HepG2 (cell line): ENCODE measurements around the gene CYSRT1. TPM values are rescaled to one million over a fixed set of nuclear protein-coding genes. Genes with fewer than 3 reads are reported as not detected.

Experiments used
- ESRRA ChIP-seq: sonication (generic); formaldehyde crosslinking; IDR thresholded peaks from 2 replicates; pipeline ENCODE4 v1.5.1; 2020; ENCODE audit warnings: mild to moderate bottlenecking, low read depth, missing genetic modification reagents
- ETV5 ChIP-seq: IDR thresholded peaks from 2 replicates; pipeline ENCODE4 v1.6.1; 2018; ENCODE audit warnings: missing biosample characterization, missing genetic modification reagents, inconsistent platforms, borderline replicate concordance
- GATAD2A ChIP-seq: IDR thresholded peaks from 2 replicates; pipeline ENCODE4 v1.6.1; 2016
- NR2F1 ChIP-seq, 2 experiments: fragments of 450-650 bp in 1 of 2; formaldehyde crosslinking in 1 of 2; IDR thresholded peaks; 2 replicates each; pipeline versions ENCODE4 v1.5.0 to v1.6.1; 2016 to 2020; ENCODE audit warnings: mild to moderate bottlenecking in 1 of 2, missing compliant biosample characterization in 1 of 2, missing genetic modification reagents in 1 of 2, moderate library complexity in 1 of 2
- POLR2AphosphoS5 ChIP-seq: IDR thresholded peaks from 2 replicates; pipeline ENCODE4 v1.6.1; 2012; ENCODE audit warnings: low read depth, low read length
- RCOR2 ChIP-seq: IDR thresholded peaks from 2 replicates; pipeline ENCODE4 v1.6.1; 2016; ENCODE audit warnings: missing biosample characterization, missing genetic modification reagents
- RXRA ChIP-seq: sonication (generic); formaldehyde crosslinking; IDR thresholded peaks from 2 replicates; pipeline ENCODE4 v1.5.1; 2020; ENCODE audit warnings: missing genetic modification reagents
- TEAD3 ChIP-seq: optimal IDR thresholded peaks from 2 replicates; pipeline ENCODE3; 2016; ENCODE audit warnings: borderline replicate concordance
- TOPORS ChIP-seq: sonication (generic); formaldehyde crosslinking; IDR thresholded peaks from 2 replicates; pipeline ENCODE4 v1.8.0; 2023; ENCODE audit warnings: mild to moderate bottlenecking, missing genetic modification reagents
- ZBTB3 ChIP-seq: sonication (generic); formaldehyde crosslinking; IDR thresholded peaks from 2 replicates; pipeline ENCODE4 v1.4.0; 2020; ENCODE audit warnings: low read depth, mild to moderate bottlenecking, moderate library complexity, missing genetic modification reagents, borderline replicate concordance
- ZEB1 ChIP-seq: IDR thresholded peaks from 2 replicates; pipeline ENCODE4 v1.6.1; 2012; ENCODE audit warnings: mild to moderate bottlenecking, low read depth, inconsistent platforms; ENCODE audit not compliant: insufficient replicate concordance
- ZNF121 ChIP-seq: sonication (generic); formaldehyde crosslinking; IDR thresholded peaks from 2 replicates; pipeline ENCODE4 v1.5.0; 2020; ENCODE audit warnings: mild to moderate bottlenecking, missing genetic modification reagents
- ZNF460 ChIP-seq: sonication (generic); formaldehyde crosslinking; IDR thresholded peaks from 2 replicates; pipeline ENCODE4 v1.5.1; 2020; ENCODE audit warnings: missing genetic modification reagents, mild to moderate bottlenecking, borderline replicate concordance
- ZNF563 ChIP-seq: sonication (generic); formaldehyde crosslinking; IDR thresholded peaks from 2 replicates; pipeline ENCODE4 v1.8.0; 2022; ENCODE audit warnings: mild to moderate bottlenecking, moderate library complexity, missing genetic modification reagents
- ZNF619 ChIP-seq: sonication (generic); formaldehyde crosslinking; IDR thresholded peaks from 2 replicates; pipeline ENCODE4 v1.4.0; 2020; ENCODE audit warnings: mild to moderate bottlenecking, missing genetic modification reagents
- ZNF747 ChIP-seq: sonication (generic); formaldehyde crosslinking; IDR thresholded peaks from 2 replicates; pipeline ENCODE4 v1.8.1; 2023; ENCODE audit warnings: missing genetic modification reagents, mild to moderate bottlenecking, borderline replicate concordance
- ZNF788 ChIP-seq: sonication (generic); formaldehyde crosslinking; IDR thresholded peaks from 2 replicates; pipeline ENCODE4 v1.5.0; 2020; ENCODE audit warnings: mild to moderate bottlenecking, missing genetic modification reagents, borderline replicate concordance
- ZNF879 ChIP-seq: sonication (generic); formaldehyde crosslinking; IDR thresholded peaks from 2 replicates; pipeline ENCODE4 v1.8.1; 2023; ENCODE audit warnings: missing genetic modification reagents
- polyA plus RNA-seq, 8 experiments: library from polyadenylated mRNA; depleted of rRNA in 3 of 8; stranded (reverse) in 7 of 8; unstranded in 1 of 8; fragments of >200 nt; fragmentation: Illumina TruSeq in 4 of 8; extraction: Trizol in 4 of 8; gene quantifications; 2 replicates each; pipeline versions ENCODE4 v1.2.1 to v1.2.3, GENCODE V29; 2011 to 2016; ENCODE audit warnings: low read depth in 4 of 8, missing spikeins in 1 of 8, mixed read lengths in 1 of 8; ENCODE audit not compliant: insufficient read depth in 1 of 8
- total RNA-seq, 5 experiments: library from RNA; depleted of rRNA; stranded (reverse); fragments of >200 nt; fragmentation: Illumina TruSeq; extraction: Trizol; gene quantifications; 2 replicates each; pipeline ENCODE4 v1.2.3, GENCODE V29; 2016; ENCODE audit warnings: low read depth in 1 of 5
- TF ChIP-seq, protein P1 (sequence below): sonication (generic); formaldehyde crosslinking; IDR thresholded peaks from 2 replicates; pipeline ENCODE4 v1.5.0; 2020; ENCODE audit warnings: mild to moderate bottlenecking, missing genetic modification reagents, borderline replicate concordance
- TF ChIP-seq, protein P2 (sequence below): sonication (generic); formaldehyde crosslinking; IDR thresholded peaks from 2 replicates; pipeline ENCODE4 v1.5.0; 2020; ENCODE audit warnings: mild to moderate bottlenecking, missing genetic modification reagents
- TF ChIP-seq, protein P3 (sequence below): sonication (generic); formaldehyde crosslinking; conservative IDR thresholded peaks from 2 replicates; pipeline ENCODE4 v1.4.0; 2020; ENCODE audit warnings: mild to moderate bottlenecking, missing genetic modification reagents, moderate library complexity

The CYSRT1 gene
- total and polyA plus RNA-seq, 2 of the 13 experiments (the other 11 are each of a cell fraction or from before 2014, with no cell fraction given) = 1.5 to 2.1 TPM

DNA sequence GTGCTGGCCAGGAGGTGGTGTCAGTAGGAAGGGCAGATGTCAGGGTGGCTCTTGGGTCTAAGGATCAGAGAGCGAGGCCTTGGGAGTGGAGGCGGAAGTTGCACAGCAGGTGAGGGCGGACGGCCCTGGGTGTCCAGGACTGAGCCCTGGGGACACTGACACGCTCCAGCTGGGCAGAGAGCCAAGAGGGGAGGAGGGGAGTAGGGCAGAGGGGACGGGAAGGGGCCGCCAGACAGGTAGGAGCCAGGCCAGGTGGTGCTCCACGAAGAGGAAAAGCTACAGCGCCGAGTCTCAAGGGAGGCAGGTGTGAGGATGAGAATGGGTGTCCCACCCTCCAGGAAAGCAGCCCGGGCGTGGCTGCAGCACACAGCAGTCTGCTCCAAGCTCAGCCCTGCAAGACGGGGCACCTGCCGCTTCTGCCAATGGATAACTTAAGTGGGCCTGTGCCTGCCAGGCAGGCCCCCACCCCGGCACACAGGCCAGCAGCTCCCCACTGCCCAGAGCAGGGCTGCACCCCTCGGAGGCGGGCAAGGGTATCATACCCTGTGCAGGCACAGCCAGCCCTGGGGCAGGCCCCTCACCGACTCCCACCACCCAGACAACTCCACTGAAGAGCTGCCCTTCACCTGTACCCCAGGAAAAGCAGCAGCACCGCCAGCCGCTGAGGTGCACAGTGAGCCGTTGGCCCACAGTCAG is 29.3 kb upstream of the CYSRT1 start (continued):
- TF ChIP-seq, protein P1, sequence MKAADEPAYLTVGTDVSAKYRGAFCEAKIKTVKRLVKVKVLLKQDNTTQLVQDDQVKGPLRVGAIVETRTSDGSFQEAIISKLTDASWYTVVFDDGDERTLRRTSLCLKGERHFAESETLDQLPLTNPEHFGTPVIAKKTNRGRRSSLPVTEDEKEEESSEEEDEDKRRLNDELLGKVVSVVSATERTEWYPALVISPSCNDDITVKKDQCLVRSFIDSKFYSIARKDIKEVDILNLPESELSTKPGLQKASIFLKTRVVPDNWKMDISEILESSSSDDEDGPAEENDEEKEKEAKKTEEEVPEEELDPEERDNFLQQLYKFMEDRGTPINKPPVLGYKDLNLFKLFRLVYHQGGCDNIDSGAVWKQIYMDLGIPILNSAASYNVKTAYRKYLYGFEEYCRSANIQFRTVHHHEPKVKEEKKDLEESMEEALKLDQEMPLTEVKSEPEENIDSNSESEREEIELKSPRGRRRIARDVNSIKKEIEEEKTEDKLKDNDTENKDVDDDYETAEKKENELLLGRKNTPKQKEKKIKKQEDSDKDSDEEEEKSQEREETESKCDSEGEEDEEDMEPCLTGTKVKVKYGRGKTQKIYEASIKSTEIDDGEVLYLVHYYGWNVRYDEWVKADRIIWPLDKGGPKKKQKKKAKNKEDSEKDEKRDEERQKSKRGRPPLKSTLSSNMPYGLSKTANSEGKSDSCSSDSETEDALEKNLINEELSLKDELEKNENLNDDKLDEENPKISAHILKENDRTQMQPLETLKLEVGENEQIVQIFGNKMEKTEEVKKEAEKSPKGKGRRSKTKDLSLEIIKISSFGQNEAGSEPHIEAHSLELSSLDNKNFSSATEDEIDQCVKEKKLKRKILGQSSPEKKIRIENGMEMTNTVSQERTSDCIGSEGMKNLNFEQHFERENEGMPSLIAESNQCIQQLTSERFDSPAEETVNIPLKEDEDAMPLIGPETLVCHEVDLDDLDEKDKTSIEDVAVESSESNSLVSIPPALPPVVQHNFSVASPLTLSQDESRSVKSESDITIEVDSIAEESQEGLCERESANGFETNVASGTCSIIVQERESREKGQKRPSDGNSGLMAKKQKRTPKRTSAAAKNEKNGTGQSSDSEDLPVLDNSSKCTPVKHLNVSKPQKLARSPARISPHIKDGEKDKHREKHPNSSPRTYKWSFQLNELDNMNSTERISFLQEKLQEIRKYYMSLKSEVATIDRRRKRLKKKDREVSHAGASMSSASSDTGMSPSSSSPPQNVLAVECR = peak; percentile 34; the same call in 1 of the 2 replicates
- 0 out of 2 replicates have a peak, but pooled peaks have one; percentile 49 for TF ChIP-seq ESRRA (CRISPR knock-in tag)
- no peak for TF ChIP-seq ZNF121 (CRISPR knock-in tag)
- TF ChIP-seq RXRA = peak; percentile 26; the same call in 1 of the 2 replicates
- TF ChIP-seq GATAD2A (CRISPR knock-in tag) = no peak
- peak; percentile 27; the same call in 1 of the 2 replicates for TF ChIP-seq RCOR2 (CRISPR knock-in tag)
- peak; percentile 59 for TF ChIP-seq ZEB1
- TF ChIP-seq NR2F1 (CRISPR knock-in tag; IDR thresholded peaks at IDR 0.05) = no peak
- no peak for TF ChIP-seq TOPORS
- no peak for TF ChIP-seq ZNF788 (CRISPR knock-in tag)
- TF ChIP-seq ZNF619 (CRISPR knock-in tag) = no peak
- TF ChIP-seq, protein P2, sequence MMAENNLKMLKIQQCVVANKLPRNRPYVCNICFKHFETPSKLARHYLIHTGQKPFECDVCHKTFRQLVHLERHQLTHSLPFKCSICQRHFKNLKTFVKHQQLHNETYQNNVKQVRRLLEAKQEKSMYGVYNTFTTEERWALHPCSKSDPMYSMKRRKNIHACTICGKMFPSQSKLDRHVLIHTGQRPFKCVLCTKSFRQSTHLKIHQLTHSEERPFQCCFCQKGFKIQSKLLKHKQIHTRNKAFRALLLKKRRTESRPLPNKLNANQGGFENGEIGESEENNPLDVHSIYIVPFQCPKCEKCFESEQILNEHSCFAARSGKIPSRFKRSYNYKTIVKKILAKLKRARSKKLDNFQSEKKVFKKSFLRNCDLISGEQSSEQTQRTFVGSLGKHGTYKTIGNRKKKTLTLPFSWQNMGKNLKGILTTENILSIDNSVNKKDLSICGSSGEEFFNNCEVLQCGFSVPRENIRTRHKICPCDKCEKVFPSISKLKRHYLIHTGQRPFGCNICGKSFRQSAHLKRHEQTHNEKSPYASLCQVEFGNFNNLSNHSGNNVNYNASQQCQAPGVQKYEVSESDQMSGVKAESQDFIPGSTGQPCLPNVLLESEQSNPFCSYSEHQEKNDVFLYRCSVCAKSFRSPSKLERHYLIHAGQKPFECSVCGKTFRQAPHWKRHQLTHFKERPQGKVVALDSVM = no peak
- TF ChIP-seq ZNF747 = no peak
- no peak for TF ChIP-seq POLR2AphosphoS5
- TF ChIP-seq, protein P3, sequence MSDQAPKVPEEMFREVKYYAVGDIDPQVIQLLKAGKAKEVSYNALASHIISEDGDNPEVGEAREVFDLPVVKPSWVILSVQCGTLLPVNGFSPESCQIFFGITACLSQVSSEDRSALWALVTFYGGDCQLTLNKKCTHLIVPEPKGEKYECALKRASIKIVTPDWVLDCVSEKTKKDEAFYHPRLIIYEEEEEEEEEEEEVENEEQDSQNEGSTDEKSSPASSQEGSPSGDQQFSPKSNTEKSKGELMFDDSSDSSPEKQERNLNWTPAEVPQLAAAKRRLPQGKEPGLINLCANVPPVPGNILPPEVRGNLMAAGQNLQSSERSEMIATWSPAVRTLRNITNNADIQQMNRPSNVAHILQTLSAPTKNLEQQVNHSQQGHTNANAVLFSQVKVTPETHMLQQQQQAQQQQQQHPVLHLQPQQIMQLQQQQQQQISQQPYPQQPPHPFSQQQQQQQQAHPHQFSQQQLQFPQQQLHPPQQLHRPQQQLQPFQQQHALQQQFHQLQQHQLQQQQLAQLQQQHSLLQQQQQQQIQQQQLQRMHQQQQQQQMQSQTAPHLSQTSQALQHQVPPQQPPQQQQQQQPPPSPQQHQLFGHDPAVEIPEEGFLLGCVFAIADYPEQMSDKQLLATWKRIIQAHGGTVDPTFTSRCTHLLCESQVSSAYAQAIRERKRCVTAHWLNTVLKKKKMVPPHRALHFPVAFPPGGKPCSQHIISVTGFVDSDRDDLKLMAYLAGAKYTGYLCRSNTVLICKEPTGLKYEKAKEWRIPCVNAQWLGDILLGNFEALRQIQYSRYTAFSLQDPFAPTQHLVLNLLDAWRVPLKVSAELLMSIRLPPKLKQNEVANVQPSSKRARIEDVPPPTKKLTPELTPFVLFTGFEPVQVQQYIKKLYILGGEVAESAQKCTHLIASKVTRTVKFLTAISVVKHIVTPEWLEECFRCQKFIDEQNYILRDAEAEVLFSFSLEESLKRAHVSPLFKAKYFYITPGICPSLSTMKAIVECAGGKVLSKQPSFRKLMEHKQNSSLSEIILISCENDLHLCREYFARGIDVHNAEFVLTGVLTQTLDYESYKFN (CRISPR knock-in tag) = peak; percentile 42; the same call in 1 of the 2 replicates
- no peak for TF ChIP-seq ZNF563 (CRISPR knock-in tag)
- TF ChIP-seq TEAD3 (CRISPR knock-in tag) = no peak
- 0 out of 2 replicates have a peak, but pooled peaks have one; percentile 33 for TF ChIP-seq ETV5 (CRISPR knock-in tag)
- TF ChIP-seq ZBTB3 (CRISPR knock-in tag) = no peak
- TF ChIP-seq ZNF460 (CRISPR knock-in tag) = no peak
- TF ChIP-seq ZNF879 (CRISPR knock-in tag) = no peak
